ENCODE results near the gene FHIP2A. TPM values are rescaled to one million over a fixed set of nuclear protein-coding genes. Genes with fewer than 3 reads are reported as not detected.
A peak's percentile ranks its signal among the peaks of the same experiment; 100 is the strongest.

FHIP2A gene
- total RNA-seq, 2 experiments from 2014 or later, result 26.4 to 29.7 TPM

GRCh38 chr10:114800361-114800760 is 21.2 kb upstream of the FHIP2A start:
- Mint-ChIP-seq H3K27ac (no peak overlapping the region), H3K4me3 (peak overlapping the region; percentile 70), H3K4me1 (peaks cover 17% of the 10 kb centered on the region), H3K27me3 (peaks cover 3% of the 10 kb centered on the region), H3K9me3 (peaks cover 6% of the 10 kb centered on the region), H3K36me3 (peaks cover 13% of the 10 kb centered on the region)
- ATAC-seq (ENCODE audit: low read depth) (no peak), DNase-seq (no peak)
- POLR2A ChIA-PET, result interaction anchor here (1.7 kb wide), 1 partner anchor 21 kb away, joined by 15 read pairs; the partner anchor contains the start of gene FHIP2A

GRCh38 chr10:114801411-114801813 is 20.2 kb upstream of the FHIP2A start:
- peaks cover 17% of the 10 kb centered on the region for H3K4me1 Mint-ChIP-seq
- DNase-seq, result peak; percentile 42
- peaks cover 6% of the 10 kb centered on the region for H3K9me3 Mint-ChIP-seq
- peak overlapping the region; percentile 70 for H3K4me3 Mint-ChIP-seq
- peaks cover 3% of the 10 kb centered on the region for H3K27me3 Mint-ChIP-seq
- peak; percentile 98 for ATAC-seq (ENCODE audit: low read depth)
- POLR2A ChIA-PET, result interaction anchor here (0.6 to 1.7 kb wide), 4 partner anchors 9 to 275 kb away, joined by 3 to 15 read pairs (median 3); partner anchors contain the start of gene FHIP2A
- peak overlapping the region; percentile 84 for H3K27ac Mint-ChIP-seq
- peaks cover 13% of the 10 kb centered on the region for H3K36me3 Mint-ChIP-seq

- Mint-ChIP-seq H3K27ac (peak overlapping the region; percentile 4), H3K27me3 (peaks cover 3% of the 10 kb centered on the region), H3K4me1 (peaks cover 17% of the 10 kb centered on the region), H3K36me3 (peaks cover 7% of the 10 kb centered on the region), H3K4me3 (peak overlapping the region; percentile 21), H3K9me3 (peaks cover 6% of the 10 kb centered on the region)
- no peak for ATAC-seq (ENCODE audit: low read depth)
- POLR2A ChIA-PET, result interaction anchor here (0.6 to 1.7 kb wide), 3 partner anchors 9 to 133 kb away, joined by 3 to 15 read pairs (median 4); partner anchors contain the start of gene FHIP2A
- no peak for DNase-seq
These were observed 19.4 kb upstream of the FHIP2A start for GRCh38 chr10:114802177-114802576.

- Mint-ChIP-seq H3K9me3 (no peaks in the 10 kb centered on the region), H3K27ac (no peak overlapping the region), H3K4me1 (peaks cover 20% of the 10 kb centered on the region), H3K27me3 (peaks cover 3% of the 10 kb centered on the region), H3K36me3 (peaks cover 4% of the 10 kb centered on the region), H3K4me3 (no peak overlapping the region)
- POLR2A ChIA-PET, result no interaction called here
- no peak for ATAC-seq (ENCODE audit: low read depth)
- DNase-seq, result no peak
These were observed 14.8 kb upstream of the FHIP2A start for GRCh38 chr10:114806562-114807391.

GRCh38 chr10:114808982-114809381 is 12.6 kb upstream of the FHIP2A start:
- Mint-ChIP-seq H3K36me3 (peaks cover 7% of the 10 kb centered on the region), H3K4me3 (no peak overlapping the region), H3K27ac (no peak overlapping the region), H3K27me3 (no peaks in the 10 kb centered on the region), H3K4me1 (peaks cover 17% of the 10 kb centered on the region), H3K9me3 (no peaks in the 10 kb centered on the region)
- ATAC-seq (ENCODE audit: low read depth), result no peak
- no peak for DNase-seq
- POLR2A ChIA-PET, result no interaction called here

GRCh38 chr10:114810926-114811325 is 10.7 kb upstream of the FHIP2A start:
- H3K36me3 Mint-ChIP-seq, result peaks cover 6% of the 10 kb centered on the region
- ATAC-seq (ENCODE audit: low read depth) (peak; percentile 86), DNase-seq (no peak)
- POLR2A ChIA-PET, result interaction anchor here (1.3 to 2.9 kb wide), 2 partner anchors 9 to 11 kb away, joined by 3 to 23 read pairs; partner anchors contain the start of gene FHIP2A
- H3K27me3 Mint-ChIP-seq, result no peaks in the 10 kb centered on the region
- peak overlapping the region; percentile 67 for H3K4me3 Mint-ChIP-seq
- H3K27ac Mint-ChIP-seq, result peak overlapping the region; percentile 83
- no peaks in the 10 kb centered on the region for H3K9me3 Mint-ChIP-seq
- H3K4me1 Mint-ChIP-seq, result peaks cover 17% of the 10 kb centered on the region

- POLR2A ChIA-PET, result interaction anchor here (2.9 kb wide), 1 partner anchor 10 kb away, joined by 23 read pairs; the partner anchor contains the start of gene FHIP2A
- ATAC-seq (ENCODE audit: low read depth) (no peak), DNase-seq (no peak)
- Mint-ChIP-seq H3K36me3 (peaks cover 6% of the 10 kb centered on the region), H3K9me3 (no peaks in the 10 kb centered on the region), H3K27me3 (no peaks in the 10 kb centered on the region), H3K27ac (peak overlapping the region; percentile 61), H3K4me3 (no peak overlapping the region), H3K4me1 (peaks cover 17% of the 10 kb centered on the region)
These were observed 9.7 kb upstream of the FHIP2A start for GRCh38 chr10:114811862-114812261.

- peaks cover 11% of the 10 kb centered on the region for H3K4me1 Mint-ChIP-seq
- POLR2A ChIA-PET, result no interaction called here
- ATAC-seq (ENCODE audit: low read depth) (no peak), DNase-seq (no peak)
- H3K27ac Mint-ChIP-seq, result no peak overlapping the region
- peaks cover 22% of the 10 kb centered on the region for H3K27me3 Mint-ChIP-seq
- peaks cover 4% of the 10 kb centered on the region for H3K36me3 Mint-ChIP-seq
- no peaks in the 10 kb centered on the region for H3K9me3 Mint-ChIP-seq
- no peak overlapping the region for H3K4me3 Mint-ChIP-seq
These were observed 5.8 kb upstream of the FHIP2A start for GRCh38 chr10:114815791-114816190.

- peaks cover 22% of the 10 kb centered on the region for H3K27me3 Mint-ChIP-seq
- no peak for ATAC-seq (ENCODE audit: low read depth)
- H3K4me3 Mint-ChIP-seq, result no peak overlapping the region
- H3K36me3 Mint-ChIP-seq, result peaks cover 3% of the 10 kb centered on the region
- no peak for DNase-seq
- H3K9me3 Mint-ChIP-seq, result no peaks in the 10 kb centered on the region
- POLR2A ChIA-PET, result interaction anchor here (0.7 kb wide), 1 partner anchor 316 kb away, joined by 3 read pairs; no protein-coding TSS in a partner anchor
- no peak overlapping the region for H3K27ac Mint-ChIP-seq
- H3K4me1 Mint-ChIP-seq, result peaks cover 6% of the 10 kb centered on the region
These were observed 5.3 kb upstream of the FHIP2A start for GRCh38 chr10:114816308-114816707.

- no peak for DNase-seq
- POLR2A ChIA-PET, result no interaction called here
- Mint-ChIP-seq H3K4me3 (no peak overlapping the region), H3K9me3 (no peaks in the 10 kb centered on the region), H3K36me3 (no peaks in the 10 kb centered on the region), H3K4me1 (peaks cover 6% of the 10 kb centered on the region), H3K27me3 (peaks cover 22% of the 10 kb centered on the region), H3K27ac (no peak overlapping the region)
- ATAC-seq (ENCODE audit: low read depth), result no peak
These were observed 2.3 kb upstream of the FHIP2A start for GRCh38 chr10:114819322-114819721.

- H3K27me3 Mint-ChIP-seq, result peaks cover 22% of the 10 kb centered on the region
- POLR2A ChIA-PET, result interaction anchor here (0.8 to 3.5 kb wide), 13 partner anchors 10 to 648 kb away, joined by 3 to 23 read pairs (median 4); partner anchors contain the start of gene CCDC186
- DNase-seq (no peak), ATAC-seq (ENCODE audit: low read depth) (peak; percentile 66)
- H3K4me3 Mint-ChIP-seq, result peak overlapping the region; percentile 92
- peaks cover 15% of the 10 kb centered on the region for H3K4me1 Mint-ChIP-seq
- peaks cover 13% of the 10 kb centered on the region for H3K36me3 Mint-ChIP-seq
- peak overlapping the region; percentile 92 for H3K27ac Mint-ChIP-seq
- H3K9me3 Mint-ChIP-seq, result no peaks in the 10 kb centered on the region
These were observed 399 bp downstream of the FHIP2A start for GRCh38 chr10:114821915-114822443.

GRCh38 chr10:114822444-114823076 is 980 bp downstream of the FHIP2A start:
- Mint-ChIP-seq H3K4me1 (peaks cover 15% of the 10 kb centered on the region), H3K9me3 (no peaks in the 10 kb centered on the region), H3K27ac (peak overlapping the region; percentile 92), H3K4me3 (peak overlapping the region; percentile 92), H3K27me3 (peaks cover 22% of the 10 kb centered on the region), H3K36me3 (peaks cover 13% of the 10 kb centered on the region)
- DNase-seq, result no peak
- peak; percentile 24 for ATAC-seq (ENCODE audit: low read depth)
- POLR2A ChIA-PET, result interaction anchor here (0.8 to 3.5 kb wide), 12 partner anchors 11 to 648 kb away, joined by 3 to 23 read pairs (median 4); partner anchors contain the start of gene CCDC186

GRCh38 chr10:114823077-114823463 is 1.5 kb downstream of the FHIP2A start:
- H3K27me3 Mint-ChIP-seq, result peaks cover 18% of the 10 kb centered on the region
- no peaks in the 10 kb centered on the region for H3K9me3 Mint-ChIP-seq
- DNase-seq (no peak), ATAC-seq (ENCODE audit: low read depth) (no peak)
- H3K36me3 Mint-ChIP-seq, result peaks cover 13% of the 10 kb centered on the region
- H3K4me1 Mint-ChIP-seq, result peaks cover 15% of the 10 kb centered on the region
- peak overlapping the region; percentile 92 for H3K4me3 Mint-ChIP-seq
- POLR2A ChIA-PET, result interaction anchor here (0.7 to 3.5 kb wide), 5 partner anchors 12 to 296 kb away, joined by 3 to 23 read pairs (median 3); no protein-coding TSS in a partner anchor
- peak overlapping the region; percentile 92 for H3K27ac Mint-ChIP-seq
